RWPE1 (cell line): ENCODE results near the gene SHISAL2B.

ENCODE experiments used
- CTCF ChIA-PET: fragments of 350-600 bp; sonication (Branson Sonifier 250); formaldehyde crosslinking; extraction: SDS; loops from one replicate; lab custom pipeline; 2021; lab: Yijun Ruan, JAX
- POLR2A ChIA-PET: fragments of 400-600 bp; formaldehyde crosslinking; extraction: SDS; loops from one replicate; lab custom pipeline; 2020; ENCODE audit warnings: antibody characterized with exemption; ENCODE audit not compliant: low non-redundant PET; lab: Yijun Ruan, JAX
- DNase-seq: peaks from one replicate; pipeline ENCODE4 v3.0.0; 2012; ENCODE audit warnings: low spot score
- H3K27ac ChIP-seq: fragments of 450-650 bp; 2 replicates; pipeline ENCODE4 v1.5.1; 2017
- CTCF ChIP-seq: fragments of 450-650 bp; conservative IDR thresholded peaks from 2 replicates; pipeline ENCODE4 v1.5.1; 2017; ENCODE audit warnings: low read depth, mild to moderate bottlenecking

Gene SHISAL2B

GRCh38 chr5:64722588-64722987, 32.3 kb downstream of the SHISAL2B start:
- ChIA-PET CTCF (interaction anchor here (0.6 kb wide), 1 partner anchor 1783 kb away, joined by 4 read pairs; no protein-coding TSS in a partner anchor), POLR2A (no interaction called here)
- no peak for DNase-seq
- no peak overlapping the region for H3K27ac ChIP-seq
- no peak for TF ChIP-seq CTCF

GRCh38 chr5:64727150-64727549, 36.8 kb downstream of the SHISAL2B start:
- POLR2A ChIA-PET = no interaction called here
- CTCF ChIA-PET = no interaction called here
- DNase-seq = no peak
- H3K27ac ChIP-seq = no peak overlapping the region
- no peak for TF ChIP-seq CTCF

- DNase-seq = no peak
- no peak for TF ChIP-seq CTCF
- ChIA-PET CTCF (no interaction called here), POLR2A (no interaction called here)
- H3K27ac ChIP-seq = no peak overlapping the region
Observed at GRCh38 chr5:64742411-64742810, 52.1 kb downstream of the SHISAL2B start.

- DNase-seq = no peak
- POLR2A ChIA-PET = no interaction called here
- CTCF ChIA-PET = no interaction called here
- no peak overlapping the region for H3K27ac ChIP-seq
- TF ChIP-seq CTCF = no peak
Observed at GRCh38 chr5:64742821-64743220, 52.5 kb downstream of the SHISAL2B start.

GRCh38 chr5:64744914-64745313, 54.6 kb downstream of the SHISAL2B start:
- DNase-seq = no peak
- H3K27ac ChIP-seq = no peak overlapping the region
- POLR2A ChIA-PET = no interaction called here
- CTCF ChIA-PET = interaction anchor here (0.6 kb wide), 1 partner anchor 14 kb away, joined by 3 read pairs; no protein-coding TSS in a partner anchor
- TF ChIP-seq CTCF = no peak

GRCh38 chr5:64746446-64746845, 56.1 kb downstream of the SHISAL2B start:
- TF ChIP-seq CTCF = no peak
- no peak for DNase-seq
- ChIA-PET CTCF (interaction anchor here (0.6 kb wide), 1 partner anchor 139 kb away, joined by 7 read pairs; no protein-coding TSS in a partner anchor), POLR2A (no interaction called here)
- no peak overlapping the region for H3K27ac ChIP-seq
